Measurements from ENCODE around the gene ZNF599.

The ZNF599 gene

GRCh38 chr19:34778342-34778741 is 5.3 kb upstream of the ZNF599 start:
- TF ChIP-seq CTCF (IDR thresholded peaks at IDR 0.05; ENCODE audit: control extremely low read depth, extremely low read depth, low read depth, missing control alignments): no peak
- no peak for DNase-seq (ENCODE audit: extremely low spot score)
- POLR2A ChIA-PET: no interaction called here
- CTCF ChIA-PET: interaction anchor here (1.0 kb wide), 1 partner anchor 13 kb away, joined by 3 read pairs; no protein-coding TSS in a partner anchor

- CTCF ChIA-PET: no interaction called here
- POLR2A ChIA-PET: no interaction called here
- DNase-seq (ENCODE audit: extremely low spot score): no peak
- no peak for TF ChIP-seq CTCF (IDR thresholded peaks at IDR 0.05; ENCODE audit: control extremely low read depth, extremely low read depth, low read depth, missing control alignments)
These were observed 1.8 kb upstream of the ZNF599 start for GRCh38 chr19:34774857-34775256.

- TF ChIP-seq CTCF (IDR thresholded peaks at IDR 0.05; ENCODE audit: control extremely low read depth, extremely low read depth, low read depth, missing control alignments): no peak
- CTCF ChIA-PET: no interaction called here
These were observed 495 bp upstream of the ZNF599 start for GRCh38 chr19:34773555-34773864.

GRCh38 chr19:34767951-34768350 is 5.1 kb downstream of the ZNF599 start:
- POLR2A ChIA-PET: no interaction called here
- CTCF ChIA-PET: no interaction called here
- no peak for TF ChIP-seq CTCF (IDR thresholded peaks at IDR 0.05; ENCODE audit: control extremely low read depth, extremely low read depth, low read depth, missing control alignments)
- DNase-seq (ENCODE audit: extremely low spot score): no peak

More at GRCh38 chr19:34773555-34773864, 495 bp upstream of the ZNF599 start:
- DNase-seq (ENCODE audit: extremely low spot score): no peak
- POLR2A ChIA-PET: no interaction called here

- POLR2A ChIA-PET: no interaction called here
- CTCF ChIA-PET: interaction anchor here (1.5 kb wide), 1 partner anchor 12 kb away, joined by 3 read pairs; no protein-coding TSS in a partner anchor
- TF ChIP-seq CTCF (IDR thresholded peaks at IDR 0.05; ENCODE audit: control extremely low read depth, extremely low read depth, low read depth, missing control alignments): no peak
- DNase-seq (ENCODE audit: extremely low spot score): no peak
These were observed 6.6 kb downstream of the ZNF599 start for GRCh38 chr19:34766386-34766785.

- no peak for DNase-seq (ENCODE audit: extremely low spot score)
- ChIA-PET POLR2A (no interaction called here), CTCF (no interaction called here)
- no peak for TF ChIP-seq CTCF (IDR thresholded peaks at IDR 0.05; ENCODE audit: control extremely low read depth, extremely low read depth, low read depth, missing control alignments)
These were observed 13.6 kb downstream of the ZNF599 start for GRCh38 chr19:34759218-34759917.
